CD4-positive, alpha-beta T cell treated with Interleukin-6 at 100 ng/mL for 8 hours (primary cell): ENCODE measurements around the gene DNAH5.
"Not testable (repeated sequence)": the region's sequence is repeated elsewhere in the genome, so short reads cannot be mapped to it uniquely, and the experiment has no call there.

ENCODE experiments used
- DNase-seq: peaks from one replicate; pipeline ENCODE4 v3.0.0-alpha.2; 2020; ENCODE audit warnings: mixed read lengths, low spot score

DNAH5 gene, protein sequence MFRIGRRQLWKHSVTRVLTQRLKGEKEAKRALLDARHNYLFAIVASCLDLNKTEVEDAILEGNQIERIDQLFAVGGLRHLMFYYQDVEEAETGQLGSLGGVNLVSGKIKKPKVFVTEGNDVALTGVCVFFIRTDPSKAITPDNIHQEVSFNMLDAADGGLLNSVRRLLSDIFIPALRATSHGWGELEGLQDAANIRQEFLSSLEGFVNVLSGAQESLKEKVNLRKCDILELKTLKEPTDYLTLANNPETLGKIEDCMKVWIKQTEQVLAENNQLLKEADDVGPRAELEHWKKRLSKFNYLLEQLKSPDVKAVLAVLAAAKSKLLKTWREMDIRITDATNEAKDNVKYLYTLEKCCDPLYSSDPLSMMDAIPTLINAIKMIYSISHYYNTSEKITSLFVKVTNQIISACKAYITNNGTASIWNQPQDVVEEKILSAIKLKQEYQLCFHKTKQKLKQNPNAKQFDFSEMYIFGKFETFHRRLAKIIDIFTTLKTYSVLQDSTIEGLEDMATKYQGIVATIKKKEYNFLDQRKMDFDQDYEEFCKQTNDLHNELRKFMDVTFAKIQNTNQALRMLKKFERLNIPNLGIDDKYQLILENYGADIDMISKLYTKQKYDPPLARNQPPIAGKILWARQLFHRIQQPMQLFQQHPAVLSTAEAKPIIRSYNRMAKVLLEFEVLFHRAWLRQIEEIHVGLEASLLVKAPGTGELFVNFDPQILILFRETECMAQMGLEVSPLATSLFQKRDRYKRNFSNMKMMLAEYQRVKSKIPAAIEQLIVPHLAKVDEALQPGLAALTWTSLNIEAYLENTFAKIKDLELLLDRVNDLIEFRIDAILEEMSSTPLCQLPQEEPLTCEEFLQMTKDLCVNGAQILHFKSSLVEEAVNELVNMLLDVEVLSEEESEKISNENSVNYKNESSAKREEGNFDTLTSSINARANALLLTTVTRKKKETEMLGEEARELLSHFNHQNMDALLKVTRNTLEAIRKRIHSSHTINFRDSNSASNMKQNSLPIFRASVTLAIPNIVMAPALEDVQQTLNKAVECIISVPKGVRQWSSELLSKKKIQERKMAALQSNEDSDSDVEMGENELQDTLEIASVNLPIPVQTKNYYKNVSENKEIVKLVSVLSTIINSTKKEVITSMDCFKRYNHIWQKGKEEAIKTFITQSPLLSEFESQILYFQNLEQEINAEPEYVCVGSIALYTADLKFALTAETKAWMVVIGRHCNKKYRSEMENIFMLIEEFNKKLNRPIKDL (N-terminal part only)

DNA sequence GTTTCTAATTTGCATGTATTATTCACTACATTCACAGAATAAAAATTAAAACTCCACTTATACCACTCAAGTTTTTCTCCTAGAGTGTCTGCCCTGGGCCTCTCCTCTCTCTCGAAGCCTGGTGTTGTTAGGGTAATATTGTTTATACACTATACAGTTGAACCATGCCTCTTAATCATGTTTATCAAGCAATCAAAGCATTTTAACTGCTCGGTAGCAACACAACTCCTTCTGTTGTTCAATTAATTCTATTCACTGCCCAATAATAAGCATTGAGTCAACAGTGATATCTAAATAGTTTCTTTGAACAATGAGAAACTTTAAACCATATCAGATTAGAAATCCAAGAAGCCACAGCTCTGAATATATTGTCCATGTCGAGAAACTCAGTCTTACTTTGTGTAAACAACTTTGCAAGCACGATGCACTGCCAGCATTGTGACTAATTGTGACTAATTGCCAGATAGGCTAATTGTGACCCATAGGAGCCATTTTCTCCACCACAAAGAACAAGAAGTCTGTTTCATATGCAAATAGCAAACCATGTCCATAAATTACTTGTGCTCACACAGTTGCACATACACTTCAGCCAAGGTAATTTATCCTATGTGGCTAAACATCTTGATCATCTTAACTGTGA lies at the start of gene DNAH5:
DNAH5 (minus strand) TSS at position 129 of the 640 bp plus-strand sequence. CDS start 250 bp downstream, outside the sequence.
- no peak for DNase-seq

DNA sequence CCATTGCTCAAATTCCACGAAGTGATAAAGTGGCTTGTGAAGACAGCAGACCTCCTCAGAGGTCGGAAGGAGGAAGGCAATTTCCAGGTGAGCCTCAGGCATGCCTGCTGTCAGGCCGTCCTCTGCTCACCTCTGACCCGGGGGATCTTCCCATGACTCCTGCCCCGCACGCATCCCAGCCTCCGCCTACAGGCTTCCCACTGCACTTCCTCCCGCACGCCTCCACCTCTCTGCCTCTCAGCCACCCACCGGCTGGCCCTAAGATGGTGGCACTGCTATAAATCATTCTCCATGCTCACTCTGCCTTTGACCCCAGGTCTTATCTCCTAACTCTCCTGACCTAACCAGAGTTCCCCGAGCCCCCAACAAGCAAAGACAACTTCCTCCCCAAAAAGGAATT lies 49.4 kb upstream of the DNAH5 start:
- DNase-seq: no peak

DNA sequence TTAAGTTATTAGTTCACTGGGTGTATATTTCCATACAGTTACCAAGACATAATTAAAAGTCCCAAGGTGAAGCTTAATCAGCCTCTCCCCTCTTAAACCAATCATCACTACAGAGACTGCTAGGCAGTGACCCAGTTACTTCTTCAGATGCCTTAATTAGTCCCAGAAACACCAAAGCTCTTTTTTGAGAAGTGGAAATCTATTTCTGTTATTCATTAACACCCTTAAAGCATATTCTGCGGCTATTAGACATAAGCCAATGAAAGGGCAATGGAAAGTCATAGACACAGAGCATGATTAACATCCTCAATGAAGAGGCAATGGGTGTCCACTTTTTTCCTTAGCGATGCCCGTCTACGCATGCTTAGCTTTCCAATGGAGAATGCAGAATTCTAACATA lies 48.3 kb upstream of the DNAH5 start:
- no peak for DNase-seq

DNA sequence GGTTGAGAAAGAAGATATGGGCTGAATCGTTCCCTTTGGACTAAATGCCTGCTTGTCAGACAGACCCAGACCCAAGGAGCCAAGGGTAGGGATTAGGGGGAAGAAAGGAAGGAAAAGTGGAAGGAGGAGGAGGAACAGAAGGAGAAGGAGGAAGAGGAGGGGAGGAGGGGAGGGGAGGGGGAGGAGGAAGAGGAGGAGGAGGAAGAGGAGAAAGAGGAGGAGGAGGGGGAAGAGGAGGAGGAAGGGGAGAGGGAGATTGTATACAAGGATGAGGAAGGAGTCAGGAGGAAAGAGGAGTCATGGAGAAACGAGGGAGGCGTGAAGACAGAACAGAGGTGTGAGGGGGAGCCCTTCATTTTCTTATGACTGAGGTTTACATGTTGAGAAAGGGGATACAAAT lies 46.9 kb upstream of the DNAH5 start:
- no peak for DNase-seq

DNA sequence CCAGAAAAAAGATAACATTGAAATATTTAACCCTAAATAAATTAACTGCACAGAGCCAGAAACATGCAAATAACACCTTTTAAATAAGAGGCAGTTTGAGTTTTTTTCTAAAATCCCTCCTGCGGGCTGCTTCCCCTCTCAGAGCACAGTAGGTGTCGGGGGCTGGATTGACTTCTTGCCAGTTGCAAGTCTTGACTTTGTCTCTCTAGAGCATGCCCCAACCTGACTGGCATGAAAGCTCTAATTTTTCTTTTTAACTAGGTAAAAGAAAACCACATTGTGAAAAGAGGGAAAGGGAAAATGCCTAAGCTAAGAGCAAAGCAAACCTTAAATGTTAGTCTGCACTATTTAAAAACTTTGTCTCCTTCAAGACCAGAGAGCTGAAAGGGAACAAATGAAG lies 46.4 kb upstream of the DNAH5 start:
- DNase-seq: no peak

DNA sequence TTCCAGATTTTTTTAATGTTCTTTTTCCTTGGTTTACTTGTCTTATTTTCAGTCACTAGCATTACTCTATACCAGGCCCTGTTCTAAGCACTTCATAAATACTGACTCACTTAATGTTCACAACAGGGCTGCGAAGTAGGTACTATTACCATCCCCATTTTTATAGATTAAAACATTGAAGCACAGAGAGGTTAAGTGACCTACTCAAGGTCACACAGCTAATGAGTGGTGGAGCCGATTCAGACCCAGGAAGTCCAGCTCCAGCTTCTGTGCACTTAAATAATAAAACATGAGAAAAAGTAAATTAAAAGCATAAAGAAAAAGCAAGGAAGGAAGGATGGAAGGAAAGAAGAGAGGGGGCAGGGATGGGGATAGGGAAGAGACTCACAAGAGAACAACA lies 45.3 kb upstream of the DNAH5 start:
- DNase-seq: no peak

DNA sequence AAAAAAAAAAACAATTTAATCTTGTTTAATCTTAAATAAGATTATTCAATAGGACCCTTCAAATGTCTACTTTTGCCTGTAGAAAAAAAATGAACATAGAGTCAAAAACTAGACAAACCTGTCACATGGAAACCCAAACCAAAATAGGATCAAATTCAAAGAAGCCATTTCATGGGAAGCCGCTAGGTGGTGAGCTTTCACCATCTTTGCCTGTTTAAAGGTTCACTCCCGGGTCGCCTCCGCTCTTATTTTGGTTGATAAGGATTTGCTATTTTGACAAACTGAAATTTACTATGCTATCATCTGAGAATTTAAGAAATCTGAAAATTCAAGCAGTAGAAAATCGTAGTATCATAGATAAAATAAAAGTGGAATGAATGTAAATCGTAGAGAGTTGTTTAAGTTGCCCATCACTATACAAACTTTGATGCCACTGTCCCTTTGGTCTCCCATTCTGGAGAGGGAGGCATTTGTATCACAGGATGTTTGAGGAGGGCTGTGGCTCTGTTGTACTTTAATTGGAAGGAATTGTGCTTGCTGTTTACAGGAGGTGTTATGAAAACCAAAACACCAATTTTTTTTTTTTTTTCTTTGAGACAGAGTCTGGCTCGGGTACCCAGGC lies 43.5 kb upstream of the DNAH5 start:
- DNase-seq: no peak

DNA sequence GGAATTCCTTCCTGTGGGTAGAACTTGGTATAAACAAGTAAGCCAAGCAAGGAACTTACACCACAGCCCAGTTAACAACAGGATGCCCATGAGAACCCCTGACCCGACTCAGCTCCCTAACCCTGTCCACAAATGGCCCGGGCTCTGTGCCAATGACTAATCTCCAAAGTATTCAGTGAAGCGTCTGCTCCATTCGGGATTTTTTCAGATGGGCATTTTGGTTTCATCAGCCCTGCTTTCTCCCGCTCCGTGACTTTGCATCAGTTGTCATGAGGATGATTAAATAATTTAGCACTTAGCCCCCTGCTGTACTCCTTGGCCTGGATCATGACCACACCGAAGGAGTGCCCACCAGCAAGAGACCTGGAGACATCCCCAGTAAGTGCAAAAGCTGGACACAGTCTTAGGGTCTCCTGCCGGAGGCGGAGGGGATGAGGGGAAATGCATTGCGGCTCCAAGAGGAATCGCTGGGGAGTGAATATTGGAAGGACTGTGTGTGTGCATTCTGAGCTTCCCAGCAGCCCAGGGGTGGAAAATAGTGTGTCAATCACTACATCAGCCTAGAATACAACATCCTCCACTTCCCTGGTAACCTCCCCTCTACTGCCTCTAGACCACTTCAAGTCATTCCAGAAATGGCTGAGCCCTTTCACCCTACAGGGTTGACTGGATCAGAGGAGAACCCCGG lies 41.4 kb upstream of the DNAH5 start:
- no peak for DNase-seq

DNA sequence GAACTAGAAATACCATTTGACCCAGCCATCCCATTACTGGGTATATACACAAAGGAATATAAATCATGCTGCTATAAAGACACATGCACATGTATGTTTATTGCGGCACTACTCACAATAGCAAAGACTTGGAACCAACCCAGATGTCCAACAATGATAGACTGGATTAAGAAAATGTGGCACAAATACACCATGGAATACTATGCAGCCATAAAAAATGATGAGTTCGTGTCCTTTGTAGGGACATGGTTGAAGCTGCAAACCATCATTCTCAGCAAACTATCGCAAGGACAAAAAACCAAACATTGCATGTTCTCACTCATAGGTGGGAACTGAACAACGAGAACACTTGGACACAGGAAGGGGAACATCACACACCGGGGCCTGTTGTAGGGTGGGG lies 40.4 kb upstream of the DNAH5 start:
- not testable (repeated sequence) for DNase-seq

DNA sequence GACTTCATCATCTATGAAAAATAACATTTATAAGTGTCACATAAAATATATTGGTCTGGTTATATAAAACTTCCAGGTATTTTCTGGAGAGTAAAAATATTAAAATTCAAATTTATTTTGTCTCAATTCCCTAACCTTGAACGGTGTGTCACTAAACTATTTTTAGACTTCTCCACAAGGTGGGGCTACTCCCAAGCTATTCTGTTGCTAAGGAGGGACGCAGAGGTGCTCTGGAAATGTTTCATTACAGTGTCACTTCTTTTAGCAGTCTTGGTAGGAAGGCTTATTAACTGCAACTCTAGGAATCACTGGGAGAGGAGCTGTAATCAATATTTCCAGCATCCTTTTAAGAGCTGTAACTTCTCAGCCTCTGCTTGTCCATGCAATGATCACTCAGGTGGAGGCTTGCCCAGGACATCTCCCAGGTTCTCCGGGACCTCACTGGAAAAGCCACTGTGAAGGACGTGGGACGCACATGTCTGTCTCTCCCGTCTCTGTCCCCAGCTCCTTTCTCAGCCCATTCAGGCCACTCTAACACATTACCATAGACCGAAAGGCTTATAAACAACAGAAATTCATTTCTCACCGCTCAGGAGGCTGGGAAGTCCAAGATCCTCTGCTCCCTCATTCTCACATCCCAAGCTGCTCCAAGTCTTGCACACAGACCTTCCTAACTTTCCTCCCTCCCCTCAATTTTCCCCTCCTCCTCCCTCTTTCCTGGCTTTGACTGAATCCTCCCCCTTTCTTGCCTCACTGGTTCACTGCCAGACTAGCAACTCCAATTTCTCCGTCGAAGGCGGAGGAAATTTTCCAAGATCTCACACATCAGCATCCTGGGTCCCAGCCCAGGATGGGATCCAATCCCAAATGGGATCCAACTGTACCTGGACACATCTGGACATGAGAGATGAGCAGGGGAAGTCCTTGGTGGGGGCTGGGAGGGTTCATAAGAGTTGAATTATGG lies 32.7 kb upstream of the DNAH5 start:
- no peak for DNase-seq

DNA sequence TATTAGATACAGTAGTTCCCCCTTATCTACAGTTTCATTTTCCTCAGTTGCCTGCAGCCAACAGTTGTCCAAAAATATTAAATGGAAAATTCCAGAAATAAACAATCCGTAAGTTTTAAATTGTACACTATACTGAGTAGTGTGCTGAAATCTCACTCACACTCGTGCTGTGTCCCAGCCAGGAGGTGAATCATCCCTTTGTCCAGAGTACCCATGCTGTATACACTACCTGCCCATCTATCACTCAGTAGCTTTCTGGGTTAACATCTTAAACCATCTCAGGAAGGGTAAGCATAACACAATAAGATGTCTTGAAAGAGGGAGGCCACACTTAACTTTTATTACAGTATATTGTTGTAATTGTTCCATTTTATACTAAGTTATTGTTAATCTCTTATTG lies 31.7 kb upstream of the DNAH5 start:
- no peak for DNase-seq

DNA sequence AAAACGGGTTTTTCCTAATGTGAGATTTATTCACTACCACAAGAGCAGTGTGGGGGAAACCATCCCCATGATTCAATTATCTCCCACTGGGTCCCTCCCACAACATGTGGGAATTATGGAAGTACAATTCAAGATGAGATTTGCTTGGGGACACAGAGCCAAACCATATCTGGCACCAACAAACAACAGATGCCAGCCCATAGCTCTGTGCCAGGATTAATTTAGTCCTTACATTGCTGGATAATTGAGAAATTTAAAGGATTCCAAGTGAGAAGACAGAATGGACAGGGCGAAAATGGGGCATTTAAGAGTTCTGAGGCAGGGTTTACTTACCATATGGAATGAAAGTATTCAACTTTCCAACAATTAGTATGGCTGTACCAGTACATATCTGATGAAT lies 30.8 kb upstream of the DNAH5 start:
- no peak for DNase-seq

DNA sequence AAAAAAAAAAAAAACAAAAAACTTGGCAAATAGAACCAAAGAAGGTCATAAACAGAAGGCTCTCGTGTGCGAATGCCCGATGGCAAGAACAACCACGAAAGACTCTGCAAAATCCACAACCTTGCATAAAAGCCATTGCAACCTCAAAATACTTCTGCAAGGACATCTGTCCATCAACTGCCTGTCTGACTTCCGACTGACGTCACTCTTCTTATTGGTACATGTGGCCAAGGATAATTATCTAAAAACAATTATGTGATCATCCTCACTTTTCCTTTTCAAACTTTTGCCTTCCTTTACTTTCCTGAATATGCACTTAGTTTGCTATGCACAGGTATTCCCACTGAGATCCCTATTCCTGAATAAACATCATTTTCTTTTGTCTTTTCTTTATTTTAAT lies 29.2 kb upstream of the DNAH5 start:
- no peak for DNase-seq

DNA sequence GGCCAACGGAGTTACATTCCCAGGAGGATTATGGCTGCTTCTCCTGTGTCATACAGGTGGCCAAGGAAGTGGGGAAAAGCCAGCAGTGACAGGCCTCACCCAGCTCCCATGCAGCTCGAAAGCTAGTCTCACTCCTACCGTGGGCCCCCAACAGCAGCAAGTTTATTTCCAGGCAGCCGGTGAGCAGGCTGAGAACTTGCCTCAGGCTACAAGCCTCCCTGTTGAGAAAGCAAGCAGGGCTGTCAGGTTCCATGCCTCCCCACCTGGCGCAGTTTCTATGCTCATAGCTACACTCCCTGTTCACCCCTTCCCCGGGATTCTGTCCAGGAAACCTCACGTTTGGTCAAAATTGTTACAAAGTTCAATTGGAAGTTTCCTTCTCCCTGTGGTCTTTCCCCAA lies 27.5 kb upstream of the DNAH5 start:
- DNase-seq: no peak

DNA sequence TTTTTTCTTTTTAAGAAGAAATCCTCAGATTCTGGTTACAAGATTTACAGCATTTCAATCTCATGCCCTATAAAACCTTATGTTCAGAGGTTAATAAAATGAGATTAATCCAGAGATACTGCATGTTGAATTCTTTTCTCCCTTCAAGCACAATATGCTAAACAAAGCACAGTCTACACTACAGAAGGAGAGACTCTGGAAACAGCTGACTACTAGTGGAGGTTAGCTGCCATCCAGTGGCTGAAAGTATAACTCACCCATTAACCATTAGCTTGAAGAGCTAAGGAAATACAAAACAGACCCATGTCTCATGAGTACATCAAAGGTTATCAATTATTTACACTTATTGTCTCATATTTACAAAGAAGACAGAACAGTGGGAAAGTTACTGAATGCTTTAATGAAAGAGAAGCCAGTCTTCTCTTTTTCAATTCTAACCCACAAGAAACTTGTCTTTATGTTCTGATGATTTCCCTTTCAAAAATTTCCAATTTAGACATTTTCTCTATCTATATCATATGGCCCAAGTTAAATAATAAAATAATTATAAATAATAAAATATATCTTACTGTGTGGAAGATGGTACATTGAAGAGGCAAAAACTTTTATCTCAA lies 12.7 kb upstream of the DNAH5 start:
- no peak for DNase-seq

DNA sequence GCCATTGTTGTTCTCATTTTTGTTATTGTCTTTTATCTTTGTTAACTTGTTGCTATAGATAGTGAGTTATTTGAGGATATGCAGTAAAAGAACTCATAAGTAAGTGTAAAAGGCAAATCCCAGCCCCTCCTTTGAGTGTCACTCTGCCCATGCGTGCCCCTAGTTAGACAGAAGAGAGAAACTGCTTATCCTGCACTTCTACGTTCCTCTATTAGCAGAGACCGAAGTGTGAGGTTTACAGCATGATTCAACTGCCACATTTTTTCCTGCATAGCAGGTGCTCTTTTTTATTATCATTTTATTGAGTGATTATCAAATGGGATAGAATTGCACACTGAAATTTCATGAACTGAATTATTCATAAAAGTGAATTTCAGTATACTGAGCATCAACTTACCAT lies 12.0 kb upstream of the DNAH5 start:
- DNase-seq: no peak

DNA sequence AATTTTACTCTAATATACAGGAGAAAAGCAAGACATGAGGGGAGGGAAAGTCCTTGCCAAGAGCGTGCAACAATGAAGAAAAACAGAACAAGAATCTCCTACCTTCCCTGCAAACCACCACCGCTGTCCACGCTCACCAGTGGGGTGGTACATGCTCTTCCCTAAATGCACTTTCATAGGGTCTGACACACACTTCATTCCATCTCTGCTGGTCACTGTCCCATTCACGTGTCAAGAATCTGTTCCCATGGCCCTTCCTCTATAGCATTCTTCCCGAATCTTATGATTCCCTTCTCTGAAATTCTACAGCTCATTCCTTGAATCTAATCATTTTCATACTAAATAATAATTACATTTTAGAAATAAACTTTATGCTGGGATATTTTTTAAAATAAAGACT lies 11.4 kb upstream of the DNAH5 start:
- no peak for DNase-seq

DNA sequence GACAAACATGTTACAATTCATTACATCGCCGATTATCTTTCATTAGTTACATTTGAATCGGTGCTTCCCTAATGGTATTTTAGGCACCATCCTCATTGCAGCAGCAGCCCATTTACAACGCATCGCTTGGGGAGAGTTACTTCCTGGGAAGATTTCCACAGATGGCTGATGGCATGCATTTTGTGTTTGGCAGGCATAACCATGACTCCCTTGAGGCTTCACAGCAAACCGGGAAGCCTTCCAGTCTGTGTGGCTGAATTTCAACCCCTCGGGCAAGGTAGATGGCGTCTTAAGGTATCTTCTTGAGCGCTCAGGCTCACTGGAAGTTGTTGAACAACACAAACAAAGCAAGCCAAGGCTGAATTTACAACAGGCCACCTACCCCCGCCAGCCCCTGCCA lies 1.6 kb upstream of the DNAH5 start:
- DNase-seq: no peak

DNA sequence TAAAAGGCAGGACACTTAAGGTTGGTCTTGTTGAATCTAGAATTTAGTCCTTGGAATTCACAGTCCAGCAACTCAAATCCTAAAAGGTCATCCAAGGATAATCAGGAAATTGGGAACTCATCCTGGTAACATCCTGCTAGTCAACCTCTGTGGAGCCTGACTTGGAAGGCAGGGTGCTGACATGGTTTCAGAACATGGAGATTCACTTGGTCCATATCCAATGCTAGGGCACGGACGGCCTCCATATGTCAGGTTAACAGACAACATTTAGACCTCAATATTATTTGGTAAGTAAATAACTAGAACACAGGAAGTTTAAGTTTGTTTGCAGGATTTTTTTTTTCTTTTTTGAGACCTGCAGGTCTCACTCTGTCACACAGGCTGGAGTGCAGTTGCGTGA lies 783 bp upstream of the DNAH5 start:
- DNase-seq: no peak
